NCI-H2196 (cell line): ENCODE results near the gene GLRA3.

Source experiments
- DNase-seq: peaks from one replicate; lab custom pipeline; 2025; ENCODE audit not compliant: unreplicated experiment; lab: John Stamatoyannopoulos, UW

Gene GLRA3

DNA sequence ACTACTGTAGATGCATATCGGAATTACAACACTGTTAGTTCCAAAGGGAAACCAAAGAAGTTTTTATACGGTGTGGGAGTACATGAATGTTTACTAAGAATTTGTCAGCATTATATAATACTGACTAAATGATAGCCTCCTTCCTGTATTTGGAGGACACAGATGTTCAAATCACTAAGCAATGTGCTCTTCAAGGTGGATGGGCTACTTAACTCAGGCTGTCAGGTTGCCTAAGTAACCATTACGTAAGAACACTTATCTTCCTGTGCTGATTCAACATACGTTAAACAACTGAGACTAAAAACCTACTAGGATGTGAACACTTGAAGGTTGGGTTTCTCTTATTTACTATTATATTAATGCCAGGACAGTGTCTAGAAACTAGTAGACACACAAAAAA lies 224.8 kb downstream of the GLRA3 start:
- no peak for DNase-seq

DNA sequence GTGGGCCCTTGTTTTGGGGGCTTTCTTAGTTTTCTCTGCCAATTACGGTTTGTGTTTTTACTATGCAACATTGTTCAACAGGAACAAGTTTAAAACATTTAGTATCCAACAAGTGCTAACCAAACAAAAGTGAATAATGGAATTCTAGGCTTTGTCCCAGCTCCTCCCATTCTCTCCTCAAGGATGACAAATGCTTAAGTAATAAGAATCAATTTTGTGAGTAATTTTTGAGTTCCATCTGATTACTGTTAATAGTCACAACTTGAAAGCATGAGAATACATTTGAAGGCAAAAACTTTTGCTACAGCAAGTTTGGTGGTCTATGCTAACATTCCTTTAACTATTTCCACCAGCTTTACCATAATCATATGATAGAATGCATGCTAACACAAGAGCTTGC lies 228.7 kb downstream of the GLRA3 start:
- DNase-seq = no peak

DNA sequence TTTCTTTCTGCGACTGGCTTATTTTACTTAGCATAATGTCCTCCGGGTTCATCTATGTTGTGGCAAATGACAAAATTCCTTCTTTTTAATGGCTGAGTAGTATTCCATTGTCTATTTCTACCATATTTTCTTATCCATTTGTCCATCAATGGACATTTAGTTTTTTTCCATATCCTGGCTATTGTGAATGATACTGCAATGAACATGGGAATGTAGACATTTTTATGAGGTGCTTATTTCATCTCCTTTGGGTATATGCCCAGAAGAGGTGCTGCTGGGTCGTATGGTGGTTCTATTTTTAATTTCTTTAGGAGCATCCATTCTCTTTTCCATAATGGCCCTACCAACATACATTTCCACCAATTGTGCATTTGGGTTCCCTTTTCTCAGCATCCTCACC lies 230.2 kb downstream of the GLRA3 start:
- DNase-seq = no peak

DNA sequence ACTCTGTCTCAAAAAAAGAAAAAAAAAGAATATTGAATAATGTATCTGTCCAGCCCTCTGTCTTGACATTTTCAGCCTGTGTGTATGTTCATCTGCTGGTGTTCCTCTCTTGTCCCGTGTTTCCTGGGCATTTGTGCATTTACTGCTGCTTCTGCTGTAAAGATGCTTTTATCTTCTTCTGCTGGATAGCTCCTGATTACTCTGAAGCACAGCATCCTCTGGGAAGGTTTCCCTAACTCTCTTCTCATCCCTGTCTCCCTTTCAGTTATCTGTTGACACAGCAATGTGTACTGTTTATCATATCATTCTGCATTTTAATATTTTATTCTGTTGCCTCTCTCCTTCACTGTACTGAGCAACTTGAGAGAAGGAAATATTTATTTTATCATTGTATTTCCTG lies 232.5 kb downstream of the GLRA3 start:
- DNase-seq = no peak

DNA sequence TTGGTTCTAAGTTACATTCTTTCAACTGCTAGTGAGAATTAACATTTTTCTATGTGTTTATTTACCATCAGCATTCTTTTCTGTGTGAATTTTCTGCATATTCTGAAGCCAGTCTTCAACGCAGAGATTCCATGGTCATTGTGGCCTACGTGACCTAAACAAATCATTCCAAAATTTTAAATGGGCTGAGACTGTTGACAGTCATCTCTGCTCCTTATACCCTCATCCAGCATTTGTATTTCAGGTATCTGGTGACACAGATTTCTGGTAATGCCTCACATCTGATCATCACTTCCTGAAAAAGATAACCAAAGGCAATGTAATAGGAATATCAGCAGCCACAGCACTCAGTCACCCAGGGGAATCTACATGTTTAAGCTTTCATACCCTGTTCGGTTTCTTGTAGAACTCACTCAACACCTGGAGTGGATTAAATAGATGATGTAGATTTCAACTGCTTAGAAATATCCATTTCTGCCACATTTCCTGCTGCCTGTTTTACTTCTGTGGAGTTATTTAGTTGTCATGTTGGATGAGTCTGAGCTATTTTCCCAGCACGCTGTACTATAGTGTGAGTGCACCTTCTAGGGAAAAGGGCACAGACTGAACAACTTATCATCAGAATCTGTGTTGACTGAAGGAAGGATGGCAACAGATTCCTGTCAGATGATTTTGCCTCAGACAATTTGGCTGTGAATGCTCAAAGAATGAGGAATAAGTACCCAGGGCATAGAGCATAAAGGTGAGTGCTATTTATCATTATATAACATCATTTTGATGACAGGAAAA lies 233.7 kb downstream of the GLRA3 start:
- DNase-seq = no peak

DNA sequence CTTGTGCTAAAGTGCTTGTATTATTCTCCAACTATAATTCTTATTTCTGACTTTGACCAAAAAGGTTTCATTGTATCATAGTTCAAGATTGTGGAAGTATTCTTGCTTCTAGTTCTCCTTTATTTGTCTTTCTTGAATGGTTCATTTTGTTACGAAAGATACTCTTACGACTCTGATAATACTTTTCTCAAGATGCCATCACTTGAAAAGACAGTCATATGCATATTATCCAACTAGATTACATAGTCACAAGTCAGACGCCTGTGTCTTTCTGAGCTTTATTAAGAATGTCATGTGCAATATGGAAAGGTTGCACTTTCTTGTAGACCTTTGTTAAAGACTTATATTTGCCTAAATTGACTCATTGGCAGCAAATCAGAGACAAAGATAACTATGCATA lies 235.3 kb downstream of the GLRA3 start:
- DNase-seq = no peak

DNA sequence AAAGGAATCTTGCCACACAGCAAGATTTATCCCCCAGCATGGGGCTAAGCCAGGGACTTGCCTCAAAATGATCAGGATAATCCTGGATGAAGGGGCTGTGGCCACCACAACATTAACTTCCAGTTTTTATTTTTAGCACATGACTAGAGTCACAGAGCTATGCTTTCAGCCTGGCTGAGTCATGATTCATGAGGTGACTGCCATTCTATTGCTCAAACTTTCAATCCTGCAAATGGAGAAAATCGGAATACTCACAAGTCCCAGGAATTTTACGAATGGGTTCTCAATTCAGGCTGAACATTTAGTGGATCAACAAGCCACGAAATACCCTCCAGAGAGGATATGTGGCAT lies 236.1 kb downstream of the GLRA3 start:
- no peak for DNase-seq

DNA sequence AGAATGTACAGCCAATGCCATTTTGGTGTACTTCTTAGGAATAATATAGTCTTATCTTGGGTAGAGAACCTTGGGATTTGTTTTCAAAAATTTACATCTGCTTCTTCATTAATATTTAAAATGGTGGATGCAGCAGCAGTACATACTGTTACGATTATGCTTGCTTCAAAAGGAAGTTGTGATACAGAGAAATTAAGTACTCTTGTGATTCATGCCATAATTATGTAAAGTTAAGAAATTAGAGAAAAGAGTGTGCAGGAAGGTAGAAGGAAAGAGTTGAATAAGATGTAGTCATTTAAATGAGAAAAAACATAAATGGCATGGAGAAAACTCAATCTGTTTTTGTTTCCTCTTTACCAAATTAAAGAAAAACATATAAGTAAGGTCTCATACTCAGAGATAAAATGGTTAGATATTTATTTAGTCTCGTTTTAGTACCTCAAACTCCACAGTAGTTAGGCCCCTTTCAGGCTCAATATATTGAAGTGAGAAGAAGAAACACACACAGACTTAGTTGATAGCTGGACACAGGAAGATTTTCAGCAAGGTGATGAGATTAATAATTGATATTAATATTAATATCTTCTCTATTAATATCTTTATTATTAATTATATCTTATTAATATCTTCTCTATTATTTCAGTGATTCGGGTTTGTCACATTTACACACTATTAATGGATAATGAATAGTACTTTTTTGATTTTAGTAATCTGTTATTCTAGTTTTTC lies 236.6 kb downstream of the GLRA3 start:
- DNase-seq = no peak

DNA sequence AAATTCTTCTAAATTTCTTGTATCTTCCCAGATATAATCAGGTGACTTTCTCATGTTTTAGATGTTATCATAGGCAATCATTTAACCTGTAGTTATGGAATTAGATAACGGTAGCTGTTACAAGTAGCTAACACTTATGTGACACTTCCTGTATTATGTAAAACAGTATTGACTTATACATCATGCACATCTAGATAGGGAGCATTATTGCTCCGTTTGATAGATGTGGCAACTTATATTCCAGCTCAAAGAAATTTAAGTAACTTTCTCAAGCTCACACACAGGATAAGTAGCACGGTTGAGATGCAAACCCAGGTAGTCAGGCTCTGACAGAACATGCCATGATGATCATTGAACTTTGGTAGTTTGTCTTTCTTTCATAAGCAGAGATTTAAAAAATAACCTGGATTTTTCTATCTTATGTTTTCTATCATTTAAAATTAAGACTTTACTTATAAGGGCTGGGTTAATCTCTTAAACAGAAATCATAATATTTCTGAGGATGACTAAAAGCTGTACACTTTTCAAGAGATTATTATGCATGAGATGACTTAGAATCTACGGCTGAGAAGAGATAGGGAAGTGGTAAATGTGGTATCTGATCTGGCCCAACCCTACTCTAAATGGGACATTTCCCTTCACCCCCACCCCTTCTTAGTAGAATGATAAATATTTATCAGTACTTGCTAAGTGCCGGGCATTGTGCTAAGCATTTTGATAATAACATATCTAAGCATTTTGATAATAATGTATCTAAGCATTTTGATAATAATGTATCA lies 237.6 kb downstream of the GLRA3 start:
- DNase-seq = no peak

DNA sequence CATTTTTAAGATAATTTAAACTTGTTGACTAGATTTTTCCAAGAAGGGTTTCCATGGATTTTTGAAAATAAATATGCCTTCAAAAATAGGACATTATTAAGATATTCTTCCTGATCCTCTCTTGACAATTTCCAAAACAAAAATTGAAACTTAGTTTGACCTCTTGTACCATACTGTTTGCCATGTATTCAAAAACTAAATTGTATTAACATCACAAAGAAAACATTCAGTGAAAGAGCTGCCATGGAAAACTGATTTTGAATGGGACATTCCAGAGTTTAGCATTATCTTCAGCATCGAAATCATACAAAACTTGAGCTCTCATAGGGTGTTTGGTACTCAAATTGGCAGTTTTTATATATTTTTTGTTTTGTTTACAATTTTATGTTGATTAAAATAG lies 238.7 kb downstream of the GLRA3 start:
- DNase-seq = no peak
